Retina (tissue), 1 donor: ENCODE data around the gene SRPRA.

ENCODE experiments used
- DNase-seq: peaks from one replicate; pipeline ENCODE4 v3.0.0-alpha.2; 2016

Gene SRPRA

GRCh38 chr11:126229858-126230540, 38.7 kb downstream of the SRPRA start:
- DNase-seq: no peak

- DNase-seq: no peak
Measured at GRCh38 chr11:126226334-126227084, 42.2 kb downstream of the SRPRA start.

GRCh38 chr11:126225295-126225665, 43.4 kb downstream of the SRPRA start:
- DNase-seq: no peak

GRCh38 chr11:126224647-126225294, 43.9 kb downstream of the SRPRA start:
- no peak for DNase-seq

- DNase-seq: no peak
Measured at GRCh38 chr11:126219547-126219946, 49.1 kb downstream of the SRPRA start.

- DNase-seq: no peak
Measured at GRCh38 chr11:126217491-126217890, 51.2 kb downstream of the SRPRA start.

GRCh38 chr11:126216526-126217305, 52.0 kb downstream of the SRPRA start:
- DNase-seq: no peak

- no peak for DNase-seq
Measured at GRCh38 chr11:126214841-126215240, 53.9 kb downstream of the SRPRA start.

- no peak for DNase-seq
Measured at GRCh38 chr11:126214441-126214840, 54.3 kb downstream of the SRPRA start.
